T-cell (primary cell): ENCODE data around the gene TMEM229A. TPM values are rescaled to one million over a fixed set of nuclear protein-coding genes. Genes with fewer than 3 reads are reported as not detected.
"Not testable (repeated sequence)": the region's sequence is repeated elsewhere in the genome, so short reads cannot be mapped to it uniquely, and the experiment has no call there.

Experiments
- ATAC-seq, 4 experiments: fragments of 200-7000 bp in 3 of 4; fragments of 150-1000 bp in 1 of 4; cut with Tn5 transposase; replicated peaks in 1 of 4; 1 replicate in 3 of 4; 2 replicates in 1 of 4; pipeline ENCODE4 v1.10.0; 2021; ENCODE audit warnings: moderate library complexity in 3 of 4, mild to moderate bottlenecking in 2 of 4, moderate number of reproducible peaks in 1 of 4
- CTCF ChIA-PET, 2 donors: fragments of 300-600 bp; sonication (Branson Sonifier 250); formaldehyde crosslinking; loops; one replicate each; lab custom pipeline; 2022; ENCODE audit warnings: antibody characterized with exemption in 2 of 2; lab: Charles Lee
- POLR2A ChIA-PET, 2 donors: fragments of 300-600 bp; sonication (Branson Sonifier 250); formaldehyde crosslinking; loops; one replicate each; lab custom pipeline; 2022; ENCODE audit warnings: antibody characterized with exemption in 2 of 2; lab: Charles Lee
- DNase-seq, 35 experiments: peaks; one replicate each; pipeline versions ENCODE4 v3.0.0 to v3.0.0-alpha.2; 2013 to 2023
- H3K27ac ChIP-seq: one replicate; pipeline ENCODE4 v1.5.1; 2013; ENCODE audit warnings: low read length
- H3K27me3 ChIP-seq, 2 experiments: replicated peaks in 1 of 2; 1 replicate in 1 of 2; 2 replicates in 1 of 2; pipeline versions ENCODE4 v1.6.1 to v1.7.0; 2013; ENCODE audit warnings: low read length in 1 of 2, mixed read lengths in 1 of 2; ENCODE audit not compliant: control insufficient read depth in 2 of 2, insufficient read depth in 2 of 2; ENCODE audit errors: extremely low read depth in 1 of 2
- H3K36me3 ChIP-seq, 2 donors: 1 replicate in 1 of 2; 2 replicates in 1 of 2; pipeline versions ENCODE4 v1.6.1 to v1.7.0; 2013; ENCODE audit warnings: low read length in 1 of 2; ENCODE audit not compliant: control insufficient read depth in 2 of 2, insufficient read depth in 1 of 2; ENCODE audit errors: extremely low read depth in 1 of 2
- H3K4me1 ChIP-seq, 2 experiments: 1 replicate in 1 of 2; 2 replicates in 1 of 2; pipeline versions ENCODE4 v1.6.1 to v1.7.0; 2013; ENCODE audit warnings: low read length in 2 of 2, mixed read lengths in 1 of 2; ENCODE audit not compliant: insufficient read depth in 2 of 2, control insufficient read depth in 1 of 2; ENCODE audit errors: extremely low read depth in 1 of 2
- H3K4me3 ChIP-seq, 2 donors: 1 replicate in 1 of 2; 2 replicates in 1 of 2; pipeline versions ENCODE4 v1.5.1 to v1.7.0; 2013; ENCODE audit warnings: mild to moderate bottlenecking in 2 of 2, low read length in 1 of 2, moderate library complexity in 1 of 2; ENCODE audit not compliant: control insufficient read depth in 1 of 2; ENCODE audit errors: extremely low read depth in 1 of 2
- H3K9me3 ChIP-seq: 2 replicates; pipeline ENCODE4 v1.7.0; 2013
- H3K27ac Mint-ChIP-seq, 2 donors: one replicate each; pipeline ENCODE4 v1.8.0; 2020 to 2021; ENCODE audit warnings: mild to moderate bottlenecking in 2 of 2, mixed read lengths in 2 of 2
- H3K27me3 Mint-ChIP-seq, 2 donors: one replicate each; pipeline ENCODE4 v1.8.0; 2021 to 2022; ENCODE audit warnings: mixed read lengths in 2 of 2
- H3K36me3 Mint-ChIP-seq: one replicate; pipeline ENCODE4 v1.8.0; 2021; ENCODE audit warnings: mixed read lengths
- H3K4me1 Mint-ChIP-seq, 3 donors: one replicate each; pipeline ENCODE4 v1.8.0; 2020 to 2022; ENCODE audit warnings: mixed read lengths in 3 of 3, mild to moderate bottlenecking in 1 of 3
- H3K4me3 Mint-ChIP-seq, 3 donors: one replicate each; pipeline ENCODE4 v1.8.0; 2020 to 2022; ENCODE audit warnings: mild to moderate bottlenecking in 3 of 3, mixed read lengths in 3 of 3, moderate library complexity in 3 of 3
- H3K9me3 Mint-ChIP-seq, 3 donors: one replicate each; pipeline ENCODE4 v1.8.0; 2020 to 2022; ENCODE audit warnings: mixed read lengths in 3 of 3
- WGBS: methylation state at CpG from one replicate; pipeline ENCODE4 v1.1.5; 2013; ENCODE audit warnings: missing lambda C conversion rate; ENCODE audit not compliant: insufficient coverage; 5-methylcytosine and 5-hydroxymethylcytosine counted together
- total RNA-seq, 35 experiments: library from RNA in 6 of 35; stranded (reverse) in 6 of 35; fragments of 120-200 nt in 1 of 35; gene quantifications; one replicate each; pipeline versions ENCODE4 v1.2.1 to v1.2.4 and lab custom pipeline; 2013 to 2026

TMEM229A gene
- total RNA-seq, 5 donors from 2014 or later (not counting 1 experiment from before 2014, with no cell fraction given) = not detected

DNA sequence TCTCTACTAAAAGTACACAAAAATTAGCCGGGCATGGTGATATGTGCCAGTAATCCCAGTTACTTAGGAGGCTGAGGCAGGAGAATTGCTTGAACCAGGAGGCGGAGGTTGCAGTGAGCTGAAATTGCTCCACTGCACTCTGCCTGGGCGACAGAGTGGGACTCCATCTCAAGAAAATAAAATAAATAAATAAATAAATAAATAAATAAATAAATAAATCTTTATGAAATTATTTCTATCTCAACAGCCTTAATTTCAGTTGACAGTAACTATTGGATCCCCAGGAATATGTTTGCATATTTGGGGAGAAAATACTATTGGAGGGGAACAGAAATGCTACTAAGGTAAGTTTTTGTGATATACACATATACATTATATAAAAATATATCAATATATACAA lies 20.0 kb downstream of the TMEM229A start:
- no peaks in the 10 kb centered on the region for H3K36me3 Mint-ChIP-seq

DNA sequence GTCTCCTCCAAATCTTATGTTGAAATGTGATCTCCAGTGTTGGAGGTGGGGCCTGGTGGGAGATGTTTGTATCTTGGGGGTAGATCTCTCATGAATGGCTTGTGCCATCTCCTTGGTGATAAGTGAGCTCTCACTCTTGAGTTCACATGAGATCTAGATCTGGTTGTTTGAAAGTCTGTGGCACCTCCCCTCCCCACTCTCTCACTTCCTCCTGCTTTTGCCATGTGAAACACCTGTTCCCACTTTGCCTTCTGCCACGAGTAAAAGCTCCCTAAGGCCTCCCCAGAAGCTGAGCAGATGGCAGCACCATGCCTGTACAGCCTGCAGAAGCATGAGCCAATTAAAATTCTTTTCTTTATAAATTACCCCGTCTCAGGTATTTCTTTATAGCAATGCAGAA lies 23.5 kb downstream of the TMEM229A start:
- Mint-ChIP-seq H3K27ac (peak overlapping the region in 1 of 2 donors; percentile 65), H3K9me3 (peaks cover 3 to 8% (median 3%) of the 10 kb centered on the region in 3 donors), H3K4me1 (no peaks in the 10 kb centered on the region), H3K27me3 (peaks cover 3 to 6% of the 10 kb centered on the region in 2 donors), H3K36me3 (no peaks in the 10 kb centered on the region), H3K4me3 (no peak overlapping the region)
- 14% methylated on average over 1 of the region's 2 CpGs for WGBS
- Histone ChIP-seq H3K4me1 (no peaks in the 10 kb centered on the region), H3K9me3 (no peaks in the 10 kb centered on the region), H3K36me3 (no peaks in the 10 kb centered on the region), H3K4me3 (no peak overlapping the region), H3K27ac (no peak overlapping the region), H3K27me3 (peaks cover 0 to 5% of the 10 kb centered on the region in 2 experiments)
- DNase-seq (no peak), ATAC-seq (no peak)
- ChIA-PET POLR2A (no interaction called here), CTCF (no interaction called here)

More for the DNA sequence above, 20.0 kb downstream of the TMEM229A start:
- H3K27me3 ChIP-seq = no peaks in the 10 kb centered on the region
- CTCF ChIA-PET = interaction anchor here in 1 of 2 donors (0.7 kb wide), 1 partner anchor 1655 kb away, joined by 3 read pairs; no protein-coding TSS in a partner anchor
- no peaks in the 10 kb centered on the region for H3K9me3 ChIP-seq
- no peaks in the 10 kb centered on the region for H3K4me1 Mint-ChIP-seq
- ATAC-seq = no peak
- H3K4me1 ChIP-seq = no peaks in the 10 kb centered on the region
- H3K36me3 ChIP-seq = no peaks in the 10 kb centered on the region
- no peak overlapping the region for H3K4me3 Mint-ChIP-seq
- no peak for DNase-seq
- WGBS = 100% methylated on average over 1 of the region's 3 CpGs
- no peak overlapping the region for H3K4me3 ChIP-seq
- H3K9me3 Mint-ChIP-seq = peaks cover 0 to 6% (median 0%) of the 10 kb centered on the region in 3 donors
- no peak overlapping the region for H3K27ac Mint-ChIP-seq
- no peak overlapping the region for H3K27ac ChIP-seq
- POLR2A ChIA-PET = no interaction called here
- peaks cover 0 to 6% of the 10 kb centered on the region in 2 donors for H3K27me3 Mint-ChIP-seq

DNA sequence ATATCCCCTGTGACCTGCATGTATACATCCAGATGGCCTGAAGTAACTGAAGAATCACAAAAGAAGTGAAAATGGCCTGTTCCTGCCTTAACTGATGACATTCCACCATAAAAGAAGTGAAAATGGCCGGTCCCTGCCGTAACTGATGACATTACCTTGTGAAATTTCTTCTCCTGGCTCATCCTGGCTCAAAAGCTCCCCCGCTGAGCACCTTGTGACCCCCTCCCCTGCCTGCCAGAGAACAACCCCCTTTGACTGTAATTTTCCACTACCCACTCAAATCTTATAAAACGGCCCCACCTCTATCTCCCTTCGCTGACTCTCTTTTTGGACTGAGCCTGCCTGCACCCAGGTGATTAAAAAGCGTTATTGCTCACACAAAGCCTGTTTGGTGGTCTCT lies 24.6 kb downstream of the TMEM229A start:
- CTCF ChIA-PET, H3K27me3 Mint-ChIP-seq, ATAC-seq, H3K4me3 Mint-ChIP-seq, H3K36me3 ChIP-seq, H3K9me3 Mint-ChIP-seq, POLR2A ChIA-PET, DNase-seq, H3K36me3 Mint-ChIP-seq, H3K27ac Mint-ChIP-seq, H3K27me3 ChIP-seq, H3K4me1 Mint-ChIP-seq, H3K4me1 ChIP-seq, H3K27ac ChIP-seq, H3K9me3 ChIP-seq, H3K4me3 ChIP-seq: not testable (repeated sequence)
- WGBS = 65% methylated on average over 6 of the region's 6 CpGs

GRCh38 chr7:123999703-124000102 lies 33.2 kb downstream of the TMEM229A start:
- POLR2A ChIA-PET = no interaction called here

GRCh38 chr7:123998921-123999320 lies 33.9 kb downstream of the TMEM229A start:
- POLR2A ChIA-PET = no interaction called here
- Mint-ChIP-seq H3K9me3 (peaks cover 3 to 23% (median 21%) of the 10 kb centered on the region in 3 donors), H3K27me3 (peaks cover 0 to 3% of the 10 kb centered on the region in 2 donors), H3K4me1 (no peaks in the 10 kb centered on the region), H3K27ac (no peak overlapping the region), H3K4me3 (no peak overlapping the region), H3K36me3 (no peaks in the 10 kb centered on the region)
- Histone ChIP-seq H3K27me3 (no peaks in the 10 kb centered on the region), H3K4me1 (no peaks in the 10 kb centered on the region), H3K9me3 (no peaks in the 10 kb centered on the region), H3K36me3 (no peaks in the 10 kb centered on the region), H3K4me3 (no peak overlapping the region), H3K27ac (no peak overlapping the region)
- WGBS = 86% methylated on average over 5 of the region's 5 CpGs
- no peak for DNase-seq
- ATAC-seq = no peak
- CTCF ChIA-PET = no interaction called here

More at GRCh38 chr7:123999703-124000102, 33.2 kb downstream of the TMEM229A start:
- H3K27ac Mint-ChIP-seq = no peak overlapping the region
- H3K27me3 Mint-ChIP-seq = no peaks in the 10 kb centered on the region
- no peaks in the 10 kb centered on the region for H3K4me1 Mint-ChIP-seq
- CTCF ChIA-PET = interaction anchor here in 1 of 2 donors (0.6 kb wide), 1 partner anchor 155 kb away, joined by 3 read pairs; the partner anchor contains the start of gene HYAL4
- Histone ChIP-seq H3K4me3 (no peak overlapping the region), H3K36me3 (no peaks in the 10 kb centered on the region), H3K4me1 (no peaks in the 10 kb centered on the region), H3K27me3 (no peaks in the 10 kb centered on the region), H3K27ac (no peak overlapping the region), H3K9me3 (no peaks in the 10 kb centered on the region)
- H3K4me3 Mint-ChIP-seq = no peak overlapping the region
- DNase-seq (no peak), ATAC-seq (no peak)
- no peaks in the 10 kb centered on the region for H3K36me3 Mint-ChIP-seq
- WGBS = no CpG with 5 or more reads among the region's 3 CpGs
- peaks cover 3 to 23% (median 22%) of the 10 kb centered on the region in 3 donors for H3K9me3 Mint-ChIP-seq

DNA sequence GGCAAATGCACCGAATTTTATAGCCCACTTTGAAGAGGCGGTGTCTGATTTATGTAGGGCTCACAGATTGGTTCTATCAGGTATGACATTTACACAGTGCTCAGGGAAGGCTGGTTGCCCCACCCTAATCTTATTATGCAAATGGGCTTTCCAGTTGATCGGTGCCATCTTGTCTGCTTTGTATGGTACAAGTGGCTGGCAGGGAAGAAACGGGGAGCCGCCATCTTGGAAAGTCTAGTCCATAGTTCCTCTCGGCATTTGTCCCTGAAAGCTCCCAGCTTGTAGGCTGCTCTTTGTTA lies 36.6 kb downstream of the TMEM229A start:
- H3K27ac ChIP-seq = no peak overlapping the region
- Mint-ChIP-seq H3K4me1 (no peaks in the 10 kb centered on the region), H3K9me3 (peaks cover 0 to 16% (median 9%) of the 10 kb centered on the region in 3 donors), H3K36me3 (no peaks in the 10 kb centered on the region), H3K27ac (no peak overlapping the region), H3K27me3 (peaks cover 0 to 7% of the 10 kb centered on the region in 2 donors), H3K4me3 (no peak overlapping the region)
- DNase-seq = no peak
- ChIA-PET CTCF (no interaction called here), POLR2A (no interaction called here)
- no peaks in the 10 kb centered on the region for H3K9me3 ChIP-seq
- no peaks in the 10 kb centered on the region for H3K27me3 ChIP-seq
- no peaks in the 10 kb centered on the region for H3K36me3 ChIP-seq
- H3K4me1 ChIP-seq = no peaks in the 10 kb centered on the region
- ATAC-seq = no peak
- 81% methylated on average over 3 of the region's 6 CpGs for WGBS
- H3K4me3 ChIP-seq = no peak overlapping the region
